Activated naive CD4-positive, alpha-beta T cell treated with anti-CD3 and anti-CD28 coated beads, Interleukin-2, amount 10 ng/mL, durations not matched to agents 7 days and 5 days (primary cell): ENCODE data around the gene HNF1A.

Source experiments
- CTCF ChIA-PET: fragments of 350-600 bp; sonication (Branson Sonifier 250); formaldehyde crosslinking; loops from one replicate; lab custom pipeline; 2021; ENCODE audit warnings: antibody characterized with exemption; lab: Charles Lee
- DNase-seq: peaks from one replicate; pipeline ENCODE4 v3.0.0-alpha.2; 2020
- H3K27ac Mint-ChIP-seq: one replicate; pipeline ENCODE4 v1.8.0; 2021; ENCODE audit warnings: mild to moderate bottlenecking, moderate library complexity, mixed read lengths
- H3K27me3 Mint-ChIP-seq: one replicate; pipeline ENCODE4 v1.8.0; 2021; ENCODE audit warnings: mild to moderate bottlenecking, mixed read lengths
- H3K36me3 Mint-ChIP-seq: one replicate; pipeline ENCODE4 v1.8.0; 2021; ENCODE audit warnings: mixed read lengths
- H3K4me1 Mint-ChIP-seq: one replicate; pipeline ENCODE4 v1.8.0; 2021; ENCODE audit warnings: mixed read lengths
- H3K4me3 Mint-ChIP-seq: one replicate; pipeline ENCODE4 v1.8.0; 2021; ENCODE audit warnings: mild to moderate bottlenecking, moderate library complexity, mixed read lengths
- H3K9me3 Mint-ChIP-seq: one replicate; pipeline ENCODE4 v1.8.0; 2021; ENCODE audit warnings: mixed read lengths

The HNF1A gene

DNA sequence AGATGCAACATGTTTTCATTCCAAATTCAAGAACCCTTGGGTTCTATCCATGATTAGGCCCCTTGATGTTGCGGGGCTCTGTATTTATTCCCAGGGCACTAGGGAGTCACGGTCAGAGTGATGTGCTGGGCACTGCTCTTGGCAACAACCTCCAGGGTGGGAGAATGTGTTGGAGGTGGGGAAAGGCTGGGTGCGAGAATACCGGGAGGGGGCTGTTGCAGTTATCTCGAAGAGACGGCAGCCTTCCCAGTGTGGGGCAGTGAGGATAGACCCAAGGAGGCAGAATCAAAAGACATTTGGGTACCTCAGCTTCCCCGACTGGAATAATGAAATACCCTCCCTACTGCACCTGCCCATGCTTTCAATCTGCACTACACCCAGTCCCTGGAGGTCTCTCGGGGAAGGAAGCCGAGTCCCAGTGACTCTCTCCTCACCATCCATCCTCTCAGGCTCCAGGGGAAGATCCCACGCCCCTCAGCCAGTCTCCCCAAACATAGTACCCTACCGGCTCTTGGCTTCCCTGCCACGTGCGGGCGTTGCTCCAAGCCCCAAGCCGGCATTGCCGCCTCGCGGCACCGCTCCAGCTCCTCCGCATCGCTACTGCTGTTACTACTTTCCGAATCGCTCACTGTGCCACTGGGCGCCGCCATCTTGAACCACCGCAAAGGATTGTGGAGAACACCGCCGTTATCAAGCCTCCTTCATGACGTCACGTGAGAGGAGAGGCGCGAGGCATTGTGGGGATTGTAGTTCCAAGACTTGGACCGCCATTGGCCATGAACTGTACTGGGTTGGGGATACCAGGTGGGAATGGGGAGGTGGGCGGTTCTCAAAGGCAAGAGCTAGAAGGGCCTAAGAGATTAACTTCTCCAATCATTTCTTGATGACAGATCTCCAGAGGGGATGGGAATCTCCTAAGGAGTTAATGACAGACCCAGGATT is 37.8 kb downstream of the HNF1A start, which contains the start of gene C12orf43:
C12orf43 (minus strand) TSS at position 663 of the 942 bp plus-strand sequence; CDS start at position 650, 13 bp downstream.
- peaks cover 25% of the 10 kb centered on the region for H3K4me1 Mint-ChIP-seq
- H3K36me3 Mint-ChIP-seq, result peaks cover 16% of the 10 kb centered on the region
- H3K27me3 Mint-ChIP-seq, result no peaks in the 10 kb centered on the region
- CTCF ChIA-PET, result interaction anchor here (0.6 to 1.3 kb wide), 3 partner anchors 11 to 387 kb away, joined by 3 to 6 read pairs (median 3); no protein-coding TSS in a partner anchor
- peak; percentile 96 for DNase-seq
- H3K27ac Mint-ChIP-seq, result peak within 1 kb of the TSS; percentile 91
- peak within 1 kb of the TSS; percentile 89 for H3K4me3 Mint-ChIP-seq
- H3K9me3 Mint-ChIP-seq, result no peaks in the 10 kb centered on the region

DNA sequence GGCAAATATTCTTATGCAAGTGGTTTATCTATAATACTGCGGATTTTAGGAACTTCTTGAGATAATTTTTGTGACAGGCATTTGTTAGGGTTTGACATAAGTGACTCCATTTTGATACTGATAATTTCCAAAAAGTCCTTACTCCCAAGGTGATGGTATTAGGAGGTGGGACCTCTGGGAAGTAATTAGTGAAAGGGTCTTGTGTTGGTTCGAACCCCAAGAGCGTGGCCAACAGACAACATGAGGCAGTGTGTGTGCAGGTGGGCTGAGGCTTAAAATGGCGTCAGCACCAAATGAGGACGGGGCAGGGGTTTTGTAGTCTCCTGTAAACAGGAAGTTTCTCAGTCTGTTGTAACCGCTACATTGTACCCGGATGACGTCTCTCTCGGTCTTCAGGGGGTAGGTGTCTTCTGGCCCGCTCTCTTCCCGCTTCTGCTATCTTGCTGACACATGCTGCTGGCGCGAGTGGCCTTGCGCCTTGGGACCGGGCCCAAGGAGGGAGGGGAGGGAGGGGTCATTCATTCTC is 39.7 kb downstream of the HNF1A start:
- no peak for DNase-seq
- H3K4me3 Mint-ChIP-seq, result no peak overlapping the region
- H3K36me3 Mint-ChIP-seq, result peaks cover 8% of the 10 kb centered on the region
- no peaks in the 10 kb centered on the region for H3K27me3 Mint-ChIP-seq
- CTCF ChIA-PET, result interaction anchor here (0.6 kb wide), 1 partner anchor 49 kb away, joined by 3 read pairs; no protein-coding TSS in a partner anchor
- peaks cover 22% of the 10 kb centered on the region for H3K4me1 Mint-ChIP-seq
- H3K27ac Mint-ChIP-seq, result no peak overlapping the region
- H3K9me3 Mint-ChIP-seq, result no peaks in the 10 kb centered on the region

DNA sequence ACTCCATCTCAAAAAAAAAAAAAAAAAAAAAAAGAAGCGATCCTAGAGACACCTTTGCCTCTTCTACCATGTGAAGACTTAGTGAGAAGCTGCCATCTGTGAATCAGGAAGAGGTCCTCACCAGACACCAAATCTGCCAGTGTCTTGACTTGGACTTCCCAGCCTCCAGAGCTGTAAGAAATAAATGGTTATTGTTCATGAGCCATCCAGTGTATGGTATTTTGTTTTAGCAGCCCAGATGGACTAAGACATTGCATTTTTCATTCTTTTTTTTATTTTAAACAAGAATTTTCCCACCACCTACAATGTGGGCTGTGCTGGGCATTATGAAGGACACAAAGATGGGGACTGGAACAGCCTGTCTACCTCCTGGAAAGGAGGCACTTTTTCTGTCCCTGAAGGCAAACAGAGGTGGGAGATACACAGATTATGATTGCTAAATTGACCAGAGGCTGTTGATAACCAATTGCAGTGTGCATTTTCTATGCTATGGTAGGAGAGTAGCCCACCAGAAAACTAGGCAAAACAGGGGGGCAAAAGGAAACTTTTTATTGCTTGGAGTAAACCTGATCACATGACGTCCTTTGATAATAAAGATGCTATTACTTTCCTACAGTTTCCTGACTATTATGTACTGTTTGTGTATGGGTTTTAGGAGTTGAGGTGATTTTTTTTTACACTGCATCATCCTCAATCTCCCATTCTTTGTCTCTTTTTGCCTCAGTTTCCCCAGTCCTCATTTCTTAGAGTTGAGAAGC is 40.7 kb downstream of the HNF1A start:
- CTCF ChIA-PET, result interaction anchor here (1.6 kb wide), 1 partner anchor 41 kb away, joined by 4 read pairs; no protein-coding TSS in a partner anchor
- no peaks in the 10 kb centered on the region for H3K27me3 Mint-ChIP-seq

DNA sequence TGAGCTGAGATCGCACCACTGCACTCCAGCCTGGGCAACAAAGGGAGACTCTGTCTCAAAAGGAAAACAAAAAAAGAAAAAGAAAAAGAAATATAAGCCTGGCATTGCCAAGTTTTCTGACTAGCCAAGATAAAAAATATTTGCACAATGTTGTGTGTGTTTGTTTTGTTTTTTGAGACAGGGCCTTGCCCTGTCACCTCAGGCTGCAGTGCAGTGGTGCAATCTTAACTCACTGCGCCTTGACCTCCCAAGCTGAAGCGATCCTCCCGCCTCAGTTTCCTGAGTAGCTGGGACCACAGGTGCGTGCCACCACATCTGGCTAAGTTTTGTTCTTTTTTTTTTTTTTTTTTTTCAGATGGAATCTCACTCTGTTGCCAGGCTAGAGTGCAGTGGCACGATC is 43.4 kb downstream of the HNF1A start:
- peaks cover 20% of the 10 kb centered on the region for H3K36me3 Mint-ChIP-seq
- H3K4me3 Mint-ChIP-seq, result no peak overlapping the region
- H3K27ac Mint-ChIP-seq, result no peak overlapping the region
- H3K9me3 Mint-ChIP-seq, result no peaks in the 10 kb centered on the region
- CTCF ChIA-PET, result no interaction called here
- H3K27me3 Mint-ChIP-seq, result no peaks in the 10 kb centered on the region
- DNase-seq, result no peak
- no peaks in the 10 kb centered on the region for H3K4me1 Mint-ChIP-seq

More for the DNA sequence above, 40.7 kb downstream of the HNF1A start:
- H3K4me3 Mint-ChIP-seq, result no peak overlapping the region
- no peaks in the 10 kb centered on the region for H3K9me3 Mint-ChIP-seq
- peaks cover 13% of the 10 kb centered on the region for H3K36me3 Mint-ChIP-seq
- H3K27ac Mint-ChIP-seq, result no peak overlapping the region
- DNase-seq, result no peak
- H3K4me1 Mint-ChIP-seq, result peaks cover 18% of the 10 kb centered on the region

DNA sequence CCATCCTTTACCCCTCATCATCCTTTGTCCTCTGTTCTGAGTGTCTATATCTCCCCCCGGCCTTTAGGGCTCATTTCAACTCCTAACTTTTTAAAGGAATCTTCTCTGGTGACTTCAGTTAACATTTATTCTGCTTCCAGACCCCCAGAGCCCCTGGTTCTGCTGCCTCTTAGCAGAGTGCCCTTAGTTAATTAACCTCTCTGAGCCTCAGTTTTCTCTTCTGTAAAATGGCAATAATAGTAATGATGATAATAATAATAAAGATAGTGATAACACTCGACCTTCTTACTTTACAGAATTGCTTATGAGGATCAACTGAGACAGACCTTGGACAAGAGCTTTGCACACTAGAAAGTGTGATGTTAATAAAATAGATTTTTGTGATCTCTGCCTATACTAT is 44.4 kb downstream of the HNF1A start:
- Mint-ChIP-seq H3K4me3 (no peak overlapping the region), H3K27ac (no peak overlapping the region), H3K27me3 (no peaks in the 10 kb centered on the region), H3K4me1 (no peaks in the 10 kb centered on the region), H3K36me3 (peaks cover 29% of the 10 kb centered on the region), H3K9me3 (no peaks in the 10 kb centered on the region)
- CTCF ChIA-PET, result no interaction called here
- DNase-seq, result no peak

DNA sequence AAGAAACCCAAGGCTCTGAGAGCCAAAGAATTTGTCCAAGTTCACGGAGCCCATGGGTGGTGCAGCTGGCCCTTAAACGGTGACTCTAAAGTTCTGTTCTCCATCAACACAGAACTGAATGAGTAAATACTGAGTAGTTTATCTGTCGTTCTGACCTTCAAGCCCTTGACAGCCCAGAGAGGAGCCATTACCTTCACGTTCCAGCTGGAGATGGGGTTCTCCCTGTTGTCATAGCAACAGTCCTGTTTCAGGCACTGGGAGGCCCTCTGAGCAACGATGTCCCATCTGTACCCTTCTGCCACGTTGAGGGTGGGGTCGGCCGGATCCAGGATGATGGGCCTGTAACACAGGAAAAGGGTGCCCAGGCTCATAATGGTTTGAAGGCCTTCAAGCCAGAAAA is 45.5 kb downstream of the HNF1A start:
- no peak overlapping the region for H3K27ac Mint-ChIP-seq
- CTCF ChIA-PET, result no interaction called here

DNA sequence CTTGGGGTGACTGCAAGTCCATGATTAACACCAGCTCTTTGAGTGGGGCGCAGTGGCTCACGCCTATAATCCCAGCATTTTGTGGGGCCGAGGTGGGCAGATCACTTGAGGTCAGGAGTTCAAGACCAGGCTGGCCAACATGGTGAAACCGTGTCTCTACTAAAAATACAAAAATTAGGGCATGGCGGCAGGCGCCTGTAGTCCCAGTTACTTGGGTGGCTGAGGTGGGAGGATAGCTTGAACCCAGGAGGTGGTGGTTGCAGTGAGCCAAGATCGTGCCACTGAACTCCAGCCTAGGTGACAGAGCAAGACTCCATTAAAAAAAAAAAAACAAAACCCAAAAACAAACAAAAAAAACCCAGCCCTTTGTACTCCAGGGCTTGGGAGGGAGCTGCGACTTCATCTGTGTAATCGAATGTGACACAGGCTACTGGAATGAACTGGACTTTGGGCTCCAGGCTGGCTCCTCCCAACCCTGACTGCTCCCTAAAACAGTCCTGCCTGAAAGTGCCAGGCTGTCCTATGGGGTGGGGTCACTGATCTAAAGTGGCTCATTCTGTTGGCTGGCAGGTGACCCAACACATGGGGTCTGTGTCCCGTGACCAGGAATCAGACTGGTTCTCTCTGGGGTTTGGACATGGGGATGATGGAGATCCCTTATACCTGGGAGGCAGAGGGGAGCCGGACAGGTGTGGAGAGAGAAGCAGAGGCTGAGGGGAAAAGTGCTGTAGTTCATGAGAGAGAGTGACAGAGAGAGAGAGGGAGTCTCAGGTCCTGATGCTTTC is 47.3 kb downstream of the HNF1A start:
- H3K27ac Mint-ChIP-seq, result no peak overlapping the region
- no peaks in the 10 kb centered on the region for H3K27me3 Mint-ChIP-seq
- H3K4me3 Mint-ChIP-seq, result no peak overlapping the region
- H3K4me1 Mint-ChIP-seq, result peaks cover 2% of the 10 kb centered on the region
- DNase-seq, result no peak
- CTCF ChIA-PET, result interaction anchor here (0.7 kb wide), 1 partner anchor 13 kb away, joined by 3 read pairs; the partner anchor contains the start of gene OASL
- peaks cover 35% of the 10 kb centered on the region for H3K36me3 Mint-ChIP-seq
- H3K9me3 Mint-ChIP-seq, result no peaks in the 10 kb centered on the region

More for the DNA sequence above, 45.5 kb downstream of the HNF1A start:
- H3K4me3 Mint-ChIP-seq, result no peak overlapping the region
- H3K27me3 Mint-ChIP-seq, result no peaks in the 10 kb centered on the region
- DNase-seq, result no peak
- no peaks in the 10 kb centered on the region for H3K9me3 Mint-ChIP-seq
- H3K4me1 Mint-ChIP-seq, result peaks cover 2% of the 10 kb centered on the region
- peaks cover 34% of the 10 kb centered on the region for H3K36me3 Mint-ChIP-seq

DNA sequence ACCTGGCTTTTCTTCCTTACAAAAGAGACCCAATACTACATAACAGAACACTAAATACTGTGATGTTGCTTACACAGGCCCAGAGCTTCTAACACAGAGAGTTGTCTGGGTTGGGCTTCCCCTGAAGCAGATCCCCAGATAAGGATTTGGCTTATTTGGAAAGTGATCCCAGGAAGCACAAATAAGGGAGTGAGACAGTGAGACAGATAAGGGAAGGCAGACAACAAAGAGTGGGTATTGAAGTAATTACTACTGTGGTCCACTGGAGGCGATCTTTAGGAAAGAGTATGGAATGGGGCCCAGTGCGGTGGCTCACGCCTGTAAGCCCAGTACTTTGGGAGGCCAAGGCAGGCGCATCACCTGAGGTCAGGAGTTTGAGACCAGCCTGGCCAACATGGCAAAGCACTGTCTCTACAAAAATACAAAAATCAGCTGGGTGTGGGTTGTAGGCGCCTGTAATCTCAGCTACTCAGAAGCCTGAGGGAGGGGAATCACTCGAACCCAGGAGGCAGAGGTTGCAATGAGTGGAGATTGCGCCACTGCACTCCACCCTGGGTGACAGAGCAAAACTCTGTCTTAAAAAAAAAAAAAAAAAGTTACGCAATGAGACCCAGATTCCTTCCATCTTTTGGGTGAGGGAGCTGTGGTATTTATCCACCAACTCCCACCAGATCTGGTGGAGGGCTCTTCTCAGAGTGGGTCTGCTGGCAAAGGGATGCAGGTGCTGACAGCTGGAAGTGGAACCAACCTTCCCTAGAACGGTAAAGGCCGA is 48.1 kb downstream of the HNF1A start:
- no peak overlapping the region for H3K27ac Mint-ChIP-seq
- DNase-seq, result no peak
- H3K4me3 Mint-ChIP-seq, result no peak overlapping the region
- peaks cover 41% of the 10 kb centered on the region for H3K36me3 Mint-ChIP-seq
- H3K27me3 Mint-ChIP-seq, result no peaks in the 10 kb centered on the region
- peaks cover 2% of the 10 kb centered on the region for H3K4me1 Mint-ChIP-seq
- no peaks in the 10 kb centered on the region for H3K9me3 Mint-ChIP-seq
- CTCF ChIA-PET, result interaction anchor here (0.7 kb wide), 1 partner anchor 12 kb away, joined by 3 read pairs; the partner anchor contains the start of gene OASL

DNA sequence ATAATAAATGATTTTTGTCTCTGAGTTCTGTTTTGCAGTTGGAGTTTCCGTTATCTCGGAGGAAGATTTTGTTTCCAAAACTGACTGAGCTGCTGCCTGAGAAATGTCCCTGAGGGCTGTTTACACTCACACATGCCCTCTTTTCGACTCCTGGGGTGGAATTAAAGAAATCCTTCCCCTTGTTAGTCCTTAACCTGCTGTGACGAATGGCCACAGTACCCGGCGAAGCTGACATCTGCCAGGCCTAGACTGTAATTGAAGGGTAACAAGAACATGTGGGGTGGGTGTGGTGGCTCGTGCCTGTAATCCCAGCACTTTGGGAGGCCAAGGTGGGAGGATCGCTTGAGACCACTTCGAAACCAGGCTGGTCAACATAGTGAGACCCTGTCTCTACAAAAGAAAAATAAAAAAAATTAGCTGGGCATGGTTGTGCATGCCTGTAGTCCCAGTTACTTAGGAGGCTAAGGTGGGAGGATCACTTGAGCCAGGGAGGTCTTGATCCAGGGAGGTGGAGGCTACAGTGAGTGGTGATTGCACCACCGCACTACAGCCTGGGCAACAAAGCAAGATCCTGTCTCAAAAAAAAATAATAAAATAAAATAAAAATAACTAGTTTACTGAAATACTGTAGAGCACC is 52.4 kb downstream of the HNF1A start:
- Mint-ChIP-seq H3K9me3 (no peaks in the 10 kb centered on the region), H3K36me3 (peaks cover 50% of the 10 kb centered on the region), H3K27ac (peak overlapping the region; percentile 60), H3K4me1 (peaks cover 38% of the 10 kb centered on the region), H3K27me3 (no peaks in the 10 kb centered on the region), H3K4me3 (no peak overlapping the region)
- CTCF ChIA-PET, result no interaction called here
- no peak for DNase-seq

DNA sequence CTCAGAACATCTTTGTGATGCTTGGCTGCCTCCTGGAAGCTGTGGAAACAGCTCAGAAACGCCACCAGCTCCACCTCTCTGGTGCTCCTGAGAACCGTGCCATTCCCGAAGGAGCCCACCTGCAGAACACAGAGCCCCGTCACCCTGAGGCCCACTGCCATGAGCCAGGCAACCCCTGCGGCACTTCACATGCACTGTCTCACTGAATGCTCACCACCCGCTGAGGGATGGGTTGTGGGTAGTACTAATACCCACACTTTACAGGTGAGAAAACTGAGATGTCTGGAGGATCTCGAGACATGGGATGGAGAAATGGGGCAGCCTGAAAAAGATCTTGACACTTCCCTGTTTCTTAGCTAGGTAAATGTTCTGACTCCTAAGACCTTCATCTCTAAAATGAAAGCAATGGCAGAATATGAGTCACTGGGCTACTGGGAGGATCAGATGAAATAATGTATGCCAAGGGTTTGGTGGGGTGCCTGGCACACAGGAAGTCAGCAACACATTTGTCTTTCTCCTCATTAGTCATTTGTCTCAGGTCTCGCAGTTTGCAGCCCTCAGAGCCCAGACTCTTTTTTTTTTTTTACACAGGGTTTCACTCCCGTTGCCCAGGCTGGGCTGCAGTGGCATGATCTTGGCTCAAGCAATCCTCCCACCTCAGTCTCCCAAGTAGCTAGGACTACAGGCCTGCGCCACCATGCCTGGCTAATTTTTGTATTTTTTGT is 55.4 kb downstream of the HNF1A start:
- DNase-seq, result peak; percentile 68
- Mint-ChIP-seq H3K27me3 (no peaks in the 10 kb centered on the region), H3K4me3 (no peak overlapping the region), H3K4me1 (peaks cover 63% of the 10 kb centered on the region), H3K9me3 (peaks cover 5% of the 10 kb centered on the region), H3K36me3 (peaks cover 35% of the 10 kb centered on the region), H3K27ac (peak overlapping the region; percentile 93)
- CTCF ChIA-PET, result interaction anchor here (0.6 to 5.6 kb wide), 3 partner anchors 19 to 28 kb away, joined by 3 to 32 read pairs (median 4); no protein-coding TSS in a partner anchor

DNA sequence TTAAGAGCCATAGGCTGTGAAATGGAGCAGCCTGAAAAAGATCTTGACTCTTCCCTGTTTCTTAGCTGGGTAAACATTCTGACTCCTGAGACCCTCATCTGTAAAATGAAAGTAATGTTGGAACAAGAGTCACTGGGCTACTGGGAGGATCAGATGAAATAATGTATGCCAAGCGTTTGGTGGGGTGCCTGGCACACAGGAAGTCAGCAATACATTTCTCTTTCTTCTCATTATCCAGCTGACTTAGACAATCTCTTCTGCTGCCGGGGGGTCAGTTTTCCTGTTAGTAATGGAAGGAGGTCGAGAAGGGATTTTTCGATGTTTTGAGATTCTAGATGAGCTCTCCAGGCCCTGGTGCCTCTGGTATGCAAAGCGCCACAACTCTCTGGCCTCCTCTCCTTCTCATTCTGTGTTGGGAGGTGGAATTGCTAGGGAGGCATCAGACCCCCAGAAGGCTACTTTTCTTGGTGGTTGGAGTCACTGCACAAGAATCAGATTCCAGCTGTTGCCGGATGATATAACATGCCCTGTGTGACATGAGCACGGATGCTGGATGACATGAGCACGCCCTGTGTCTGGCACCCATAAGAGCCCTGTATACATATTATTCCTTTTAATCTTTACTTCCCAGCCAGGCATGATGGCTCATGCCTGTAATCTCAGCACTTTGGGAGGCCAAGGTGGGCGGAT is 56.4 kb downstream of the HNF1A start:
- peaks cover 37% of the 10 kb centered on the region for H3K36me3 Mint-ChIP-seq
- H3K27me3 Mint-ChIP-seq, result no peaks in the 10 kb centered on the region
- DNase-seq, result no peak
- peak overlapping the region; percentile 5 for H3K4me3 Mint-ChIP-seq
- CTCF ChIA-PET, result interaction anchor here (1.0 to 5.6 kb wide), 2 partner anchors 26 to 62 kb away, joined by 3 to 32 read pairs; no protein-coding TSS in a partner anchor
- H3K9me3 Mint-ChIP-seq, result peaks cover 5% of the 10 kb centered on the region
- H3K4me1 Mint-ChIP-seq, result peaks cover 70% of the 10 kb centered on the region
- peak overlapping the region; percentile 93 for H3K27ac Mint-ChIP-seq
